Activated T-helper 2 cell treated with anti-CD3 and anti-CD28 coated beads, Interferon-gamma antibody, Interleukin-2, Interleukin-4, amounts not matched to agents 10 μg/mL and 5 μg/mL and 100 μg/mL, durations not matched to agents 14 hours and 24 hours and 36 hours (primary cell): Measurements from ENCODE around the gene DDX56. TPM values are rescaled to one million over a fixed set of nuclear protein-coding genes. Genes with fewer than 3 reads are reported as not detected.

ENCODE experiments used
- total RNA-seq: library from RNA; stranded (reverse); gene quantifications from 2 replicates; pipeline ENCODE4 v1.2.3, GENCODE V29; 2022

DDX56 gene
- total RNA-seq, 1 donor from 2014 or later = 131 TPM

Other genes starting within 250 kb of the DDX56 start
- gene CAMK2B, start 248.3 kb downstream of the DDX56 start, total RNA-seq = 1.9 and 2.1 TPM in 2 replicates
- gene NUDCD3, start 83.2 kb downstream of the DDX56 start, total RNA-seq = 86.8 and 90.2 TPM in 2 replicates
- gene NPC1L1, start 32.6 kb downstream of the DDX56 start, total RNA-seq = not detected in 2 replicates
- gene TMED4, start 8.3 kb upstream of the DDX56 start, total RNA-seq = 70.3 and 75.1 TPM in 2 replicates
- 105 and 109 TPM in 2 replicates for gene OGDH, start 32.7 kb upstream of the DDX56 start, total RNA-seq
- gene ZMIZ2, start 174.9 kb upstream of the DDX56 start, total RNA-seq = 105 TPM in 2 replicates
- 2,442 and 2,446 TPM in 2 replicates for gene PPIA, start 222.8 kb upstream of the DDX56 start, total RNA-seq